GM12878 (cell line): ENCODE data around the gene OR52D1. TPM values are rescaled to one million over a fixed set of nuclear protein-coding genes. Genes with fewer than 3 reads are reported as not detected.

Experiments used
- ATAC-seq: fragments of 200-7000 bp; cut with Tn5 transposase; 3 replicates; pipeline ENCODE4 v1.9.1; 2020; ENCODE audit warnings: mild to moderate bottlenecking, moderate library complexity
- BruUV-seq: library from RNA; stranded (reverse); fragments of 400-500 nt; replicated peaks from 2 replicates; lab custom pipeline; 2021; lab: Mats Ljungman, UMichigan
- CTCF ChIA-PET: fragments of 300-600 bp; sonication (Branson Sonifier 250); formaldehyde crosslinking; extraction: SDS; loops from one replicate; lab custom pipeline; 2021; ENCODE audit warnings: inconsistent platforms; lab: Yijun Ruan, JAX
- POLR2A ChIA-PET: fragments of 350-600 bp; formaldehyde crosslinking; extraction: SDS; loops from one replicate; lab custom pipeline; 2021; ENCODE audit warnings: inconsistent platforms; lab: Charles Lee
- RAD21 ChIA-PET: fragments of 300-600 bp; sonication (Branson Sonifier 250); formaldehyde crosslinking; loops from one replicate; lab custom pipeline; 2023; ENCODE audit warnings: antibody characterized with exemption; ENCODE audit not compliant: unreplicated experiment; lab: Charles Lee
- SMC1A ChIA-PET: fragments of 300-600 bp; sonication (Branson Sonifier 250); formaldehyde crosslinking; loops from one replicate; lab custom pipeline; 2023; ENCODE audit not compliant: unreplicated experiment, uncharacterized antibody; lab: Charles Lee
- DNase-seq: peaks from one replicate; pipeline ENCODE4 v3.0.0-alpha.2; 2011; ENCODE audit warnings: low read depth, low spot score
- FAIRE-seq: peaks from 3 replicates; lab custom pipeline; 2011; peaks lifted over from hg19 to GRCh38; lab: Jason Lieb, UNC
- H2AFZ ChIP-seq: 2 replicates; pipeline ENCODE4 v1.6.0; 2011; ENCODE audit warnings: low read depth, low read length, control low read depth; ENCODE audit not compliant: control insufficient read depth
- H3K27ac ChIP-seq: 2 replicates; pipeline ENCODE4 v1.5.1; 2011; ENCODE audit warnings: control low read depth; ENCODE audit not compliant: control insufficient read depth, insufficient read depth
- H3K27me3 ChIP-seq, 2 experiments: replicated peaks in 1 of 2; 2 replicates each; pipeline versions ENCODE4 v1.6.0 to v1.6.1; 2011; ENCODE audit warnings: low read length in 1 of 2; ENCODE audit not compliant: control insufficient read depth in 2 of 2, insufficient read depth in 2 of 2
- H3K36me3 ChIP-seq, 2 experiments: 2 replicates each; pipeline ENCODE4 v1.5.1; 2011; ENCODE audit warnings: low read length in 1 of 2; ENCODE audit not compliant: control insufficient read depth in 2 of 2, insufficient read depth in 2 of 2
- H3K4me1 ChIP-seq: 2 replicates; pipeline ENCODE4 v1.6.1; 2011; ENCODE audit warnings: mild to moderate bottlenecking, low read length, moderate library complexity, mixed read lengths; ENCODE audit not compliant: control insufficient read depth, insufficient read depth
- H3K4me2 ChIP-seq: 2 replicates; pipeline ENCODE4 v1.6.0; 2011; ENCODE audit warnings: control low read depth; ENCODE audit not compliant: control insufficient read depth, insufficient read depth
- H3K4me3 ChIP-seq: fragments of 200-600 bp; sonication (generic); 2 replicates; pipeline ENCODE4 v1.5.1; 2016
- H3K79me2 ChIP-seq: 2 replicates; pipeline ENCODE4 v1.6.0; 2011; ENCODE audit warnings: low read length; ENCODE audit not compliant: control insufficient read depth, insufficient read depth
- H3K9ac ChIP-seq: 2 replicates; pipeline ENCODE4 v1.8.0; 2011; ENCODE audit warnings: low read length, control low read depth, mixed read lengths; ENCODE audit not compliant: control insufficient read depth, insufficient read depth
- H3K9me3 ChIP-seq: replicated peaks from 3 replicates; pipeline ENCODE4 v1.5.1; 2011; ENCODE audit warnings: mild to moderate bottlenecking, low read length; ENCODE audit not compliant: control insufficient read depth, insufficient read depth
- H4K20me1 ChIP-seq: 2 replicates; pipeline ENCODE4 v1.6.0; 2011; ENCODE audit not compliant: control insufficient read depth, insufficient read depth
- ETV6 ChIP-seq, 2 experiments: fragments of 450-650 bp in 1 of 2; IDR thresholded peaks in 1 of 2; conservative IDR thresholded peaks in 1 of 2; 2 replicates each; pipeline ENCODE4 v1.6.1; 2014; ENCODE audit warnings: antibody characterized with exemption in 1 of 2, borderline replicate concordance in 1 of 2, low read depth in 1 of 2, mild to moderate bottlenecking in 1 of 2, moderate library complexity in 1 of 2
- GATAD2B ChIP-seq: fragments of 450-650 bp; conservative IDR thresholded peaks from 2 replicates; pipeline ENCODE4 v1.6.1; 2017; ENCODE audit warnings: low read depth, mild to moderate bottlenecking, moderate library complexity
- RELB ChIP-seq: fragments of 450-650 bp; IDR thresholded peaks from 2 replicates; pipeline ENCODE4 v1.6.1; 2017; ENCODE audit warnings: low read depth, mild to moderate bottlenecking, moderate library complexity
- SMARCA5 ChIP-seq: fragments of 450-650 bp; IDR thresholded peaks from 2 replicates; pipeline ENCODE4 v1.6.1; 2017; ENCODE audit warnings: mild to moderate bottlenecking
- ZZZ3 ChIP-seq: IDR thresholded peaks from 2 replicates; pipeline ENCODE4 v1.6.1; 2011; ENCODE audit warnings: low read depth; ENCODE audit not compliant: control insufficient read depth, insufficient read length
- WGBS: methylation state at CpG from one replicate; pipeline ENCODE4 v1.1.6; 2016; ENCODE audit warnings: low lambda C conversion rate; ENCODE audit not compliant: insufficient replicate concordance, insufficient coverage; ENCODE audit errors: missing lambda C conversion rate; 5-methylcytosine and 5-hydroxymethylcytosine counted together
- in situ Hi-C: fragments of 300-500 bp; cut with MboI; formaldehyde crosslinking; loops from 9 replicates; pipeline ENCODE4 v1.14.3; 2018; ENCODE audit warnings: mixed read lengths
- intact Hi-C: fragments of 100-400 bp; cut with micrococcal nuclease; formaldehyde crosslinking; loops from one replicate; pipeline ENCODE4 v1.14.2; 2022; ENCODE audit not compliant: unreplicated experiment
- polyA plus RNA-seq, 11 experiments: library from polyadenylated mRNA; depleted of rRNA in 4 of 11; unstranded in 6 of 11; stranded (reverse) in 5 of 11; fragments of >200 nt; fragmentation: Nextera tagmentation in 4 of 11; fragmentation: Illumina TruSeq in 1 of 11; extraction: Ambion mirVana in 4 of 11; extraction: Trizol in 1 of 11; gene quantifications; 1 replicate in 1 of 11; 2 replicates in 10 of 11; pipeline versions ENCODE4 v1.2.1 to v1.2.3, GENCODE V29; 2011 to 2016; ENCODE audit warnings: inconsistent platforms in 2 of 11, missing spikeins in 2 of 11, low read depth in 1 of 11
- total RNA-seq, 4 experiments: library from RNA; depleted of rRNA in 3 of 4; stranded (reverse); fragments of >200 nt in 3 of 4; fragmentation: Illumina TruSeq in 1 of 4; extraction: Trizol in 1 of 4; gene quantifications; 2 replicates each; pipeline versions ENCODE4 v1.2.1 to v1.2.3, GENCODE V29; 2013 to 2021

Gene OR52D1
- total and polyA plus RNA-seq, 10 of the 15 experiments (the other 5 are each of a cell fraction or from before 2014, with no cell fraction given), result not detected

GRCh38 chr11:5489576-5490357, 1.3 kb downstream of the OR52D1 start:
- no peak for TF ChIP-seq ZZZ3
- no peak for TF ChIP-seq ETV6 (conservative IDR thresholded peaks at IDR 0.05 in 1 of 2, IDR thresholded peaks at IDR 0.05 in 1 of 2; ENCODE audit: borderline replicate concordance in 1 of 2, low read depth in 1 of 2)
- TF ChIP-seq GATAD2B, result no peak
- TF ChIP-seq RELB, result no peak
- no peak for TF ChIP-seq SMARCA5
- FAIRE-seq (no peak), ATAC-seq (no peak), DNase-seq (no peak)
- H4K20me1 ChIP-seq, result no peaks in the 10 kb centered on the region
- ChIA-PET RAD21 (no interaction called here), POLR2A (no interaction called here), CTCF (interaction anchor here (0.6 to 1.1 kb wide), 2 partner anchors 13 kb away, joined by 4 read pairs; no protein-coding TSS in a partner anchor), SMC1A (no interaction called here)
- H3K27ac ChIP-seq, result no peak overlapping the region
- no peak overlapping the region for H3K4me2 ChIP-seq
- WGBS, result 9% methylated on average over 5 of the region's 5 CpGs
- H3K36me3 ChIP-seq, result no peaks in the 10 kb centered on the region
- H3K27me3 ChIP-seq, result no peaks in the 10 kb centered on the region; a peak in 1 of 4 replicates
- H2AFZ ChIP-seq, result no peak overlapping the region
- no peaks in the 10 kb centered on the region for H3K9me3 ChIP-seq
- no TSS peak for BruUV-seq
- no peaks in the 10 kb centered on the region for H3K4me1 ChIP-seq
- in situ Hi-C loops (no loop called here), intact Hi-C loops (no loop called here)
- no peak overlapping the region for H3K4me3 ChIP-seq
- H3K79me2 ChIP-seq, result no peaks in the 10 kb centered on the region
- no peak overlapping the region for H3K9ac ChIP-seq
